SK-N-SH treated with all-trans-retinoic acid at 6 μM for 48 hours (cell line): ENCODE measurements around the gene C11orf87.

Experiments used
- ATAC-seq: fragments of 200-7000 bp; cut with Tn5 transposase; 3 replicates; pipeline ENCODE4 v1.9.1; 2020; ENCODE audit warnings: mild to moderate bottlenecking, moderate library complexity
- ARNTL ChIP-seq: fragments of 450-650 bp; formaldehyde crosslinking; IDR thresholded peaks from 2 replicates; pipeline ENCODE4 v1.5.0; 2020; ENCODE audit warnings: low read depth, mild to moderate bottlenecking, moderate library complexity, borderline replicate concordance
- BACH2 ChIP-seq: fragments of 250-450 bp; sonication (Bioruptor Pico); IDR thresholded peaks from 2 replicates; pipeline ENCODE4 v1.9.0; 2021; ENCODE audit warnings: mild to moderate bottlenecking, borderline replicate concordance
- CSDC2 ChIP-seq: fragments of 250-450 bp; sonication (Bioruptor Pico); IDR thresholded peaks from 2 replicates; pipeline ENCODE4 v1.5.0; 2020; ENCODE audit warnings: mild to moderate bottlenecking, moderate library complexity
- GLIS3 ChIP-seq: fragments of 250-450 bp; sonication (Bioruptor Pico); IDR thresholded peaks from 2 replicates; pipeline ENCODE4 v1.5.0; 2020; ENCODE audit warnings: mild to moderate bottlenecking, moderate library complexity
- ISL1 ChIP-seq: fragments of 250-450 bp; sonication (Bioruptor Pico); IDR thresholded peaks from 2 replicates; pipeline ENCODE4 v2.1.2; 2022; ENCODE audit warnings: mild to moderate bottlenecking, moderate library complexity
- OSR1 ChIP-seq: fragments of 250-450 bp; sonication (Bioruptor Pico); IDR thresholded peaks from 2 replicates; pipeline ENCODE4 v1.8.0; 2022; ENCODE audit warnings: moderate library complexity, mild to moderate bottlenecking, inconsistent platforms
- RARB ChIP-seq: fragments of 250-450 bp; sonication (Bioruptor Pico); IDR thresholded peaks from 2 replicates; pipeline ENCODE4 v1.8.0; 2021; ENCODE audit warnings: mild to moderate bottlenecking, moderate library complexity
- TOX ChIP-seq: fragments of 250-450 bp; sonication (Bioruptor Pico); IDR thresholded peaks from 2 replicates; pipeline ENCODE4 v1.8.0; 2021; ENCODE audit warnings: mild to moderate bottlenecking, moderate library complexity, borderline replicate concordance
- ZC3H10 ChIP-seq: fragments of 250-450 bp; sonication (Bioruptor Pico); IDR thresholded peaks from 2 replicates; pipeline ENCODE4 v1.5.1; 2021; ENCODE audit warnings: mild to moderate bottlenecking, moderate library complexity
- ZFP3 ChIP-seq: fragments of 250-450 bp; sonication (Bioruptor Pico); IDR thresholded peaks from 2 replicates; pipeline ENCODE4 v1.5.0; 2020; ENCODE audit warnings: mild to moderate bottlenecking, moderate library complexity
- ZNF565 ChIP-seq: fragments of 450-650 bp; formaldehyde crosslinking; conservative IDR thresholded peaks from 2 replicates; pipeline ENCODE4 v1.5.0; 2020; ENCODE audit warnings: low read depth, mild to moderate bottlenecking, moderate library complexity
- ZNF70 ChIP-seq: fragments of 450-650 bp; formaldehyde crosslinking; IDR thresholded peaks from 2 replicates; pipeline ENCODE4 v1.5.0; 2020; ENCODE audit warnings: mild to moderate bottlenecking, moderate library complexity
- TF ChIP-seq, protein P1 (sequence below): fragments of 250-450 bp; sonication (Bioruptor Pico); IDR thresholded peaks from 2 replicates; pipeline ENCODE4 v1.5.0; 2020; ENCODE audit warnings: mild to moderate bottlenecking, moderate library complexity
- TF ChIP-seq, protein P2 (sequence below): fragments of 250-450 bp; sonication (Bioruptor Pico); IDR thresholded peaks from 2 replicates; pipeline ENCODE4 v1.8.0; 2020; ENCODE audit warnings: mild to moderate bottlenecking, moderate library complexity, borderline replicate concordance
- TF ChIP-seq, protein P3 (sequence below): fragments of 250-450 bp; sonication (Bioruptor Pico); IDR thresholded peaks from 2 replicates; pipeline ENCODE4 v1.5.1; 2020; ENCODE audit warnings: low read depth, mild to moderate bottlenecking, moderate library complexity
- TF ChIP-seq, protein P4 (sequence below): fragments of 250-450 bp; sonication (Bioruptor Pico); IDR thresholded peaks from 2 replicates; pipeline ENCODE4 v1.8.0; 2021; ENCODE audit warnings: low read depth, mild to moderate bottlenecking, moderate library complexity, borderline replicate concordance
- TF ChIP-seq, protein P5 (sequence below): fragments of 250-450 bp; sonication (Bioruptor Pico); IDR thresholded peaks from 2 replicates; pipeline ENCODE4 v1.5.1; 2021; ENCODE audit warnings: mild to moderate bottlenecking, moderate library complexity

The C11orf87 gene

DNA sequence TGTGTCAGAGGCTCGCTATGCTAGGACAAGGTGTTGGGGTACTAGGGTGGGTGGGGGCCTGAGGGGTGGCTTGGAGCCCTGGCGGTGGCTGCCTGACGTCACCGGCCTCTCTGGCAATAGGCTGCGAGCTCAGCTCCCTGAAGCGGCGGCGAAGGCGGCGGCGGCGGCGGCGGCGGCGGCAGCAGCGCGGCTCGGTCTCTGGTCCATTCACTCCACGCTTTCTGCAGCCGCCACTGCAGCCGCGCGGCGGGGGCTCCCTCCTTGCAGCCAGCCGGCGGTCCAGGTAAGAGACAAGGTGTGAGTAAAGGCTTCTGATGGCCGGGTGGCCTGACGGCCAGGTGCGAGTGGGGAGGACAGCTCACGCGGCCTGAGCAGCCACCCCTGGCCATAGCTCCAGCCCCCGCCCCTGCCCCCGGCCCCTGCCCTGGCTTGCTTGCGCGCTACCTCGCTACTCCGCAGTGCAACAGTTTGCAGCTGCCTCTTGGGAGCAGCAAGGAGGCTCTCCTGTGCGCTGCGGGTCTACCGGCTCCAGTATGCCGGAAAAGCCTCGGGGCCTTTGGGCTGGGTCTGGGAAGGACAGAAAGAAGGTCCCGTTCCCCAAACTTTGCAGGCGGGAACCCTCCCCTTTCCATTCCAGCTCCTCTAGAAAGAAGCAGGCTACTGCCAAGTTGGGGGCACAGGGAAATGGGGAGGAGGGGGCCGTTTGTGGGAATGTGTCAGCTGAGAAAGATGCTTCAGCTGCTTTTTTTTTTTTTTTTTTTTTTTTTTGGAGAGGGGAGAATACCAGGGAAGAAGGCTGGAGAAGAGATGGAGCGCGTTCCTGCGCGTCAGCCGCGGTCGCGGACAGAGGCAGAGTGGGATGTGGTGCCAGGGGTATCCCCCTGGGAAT lies at the start of gene C11orf87:
C11orf87 (plus strand) TSS at position 210 of the 889 bp plus-strand sequence. CDS start 1,444 bp downstream, outside the sequence.
- peak; percentile 68 for ATAC-seq
- TF ChIP-seq, protein P1, sequence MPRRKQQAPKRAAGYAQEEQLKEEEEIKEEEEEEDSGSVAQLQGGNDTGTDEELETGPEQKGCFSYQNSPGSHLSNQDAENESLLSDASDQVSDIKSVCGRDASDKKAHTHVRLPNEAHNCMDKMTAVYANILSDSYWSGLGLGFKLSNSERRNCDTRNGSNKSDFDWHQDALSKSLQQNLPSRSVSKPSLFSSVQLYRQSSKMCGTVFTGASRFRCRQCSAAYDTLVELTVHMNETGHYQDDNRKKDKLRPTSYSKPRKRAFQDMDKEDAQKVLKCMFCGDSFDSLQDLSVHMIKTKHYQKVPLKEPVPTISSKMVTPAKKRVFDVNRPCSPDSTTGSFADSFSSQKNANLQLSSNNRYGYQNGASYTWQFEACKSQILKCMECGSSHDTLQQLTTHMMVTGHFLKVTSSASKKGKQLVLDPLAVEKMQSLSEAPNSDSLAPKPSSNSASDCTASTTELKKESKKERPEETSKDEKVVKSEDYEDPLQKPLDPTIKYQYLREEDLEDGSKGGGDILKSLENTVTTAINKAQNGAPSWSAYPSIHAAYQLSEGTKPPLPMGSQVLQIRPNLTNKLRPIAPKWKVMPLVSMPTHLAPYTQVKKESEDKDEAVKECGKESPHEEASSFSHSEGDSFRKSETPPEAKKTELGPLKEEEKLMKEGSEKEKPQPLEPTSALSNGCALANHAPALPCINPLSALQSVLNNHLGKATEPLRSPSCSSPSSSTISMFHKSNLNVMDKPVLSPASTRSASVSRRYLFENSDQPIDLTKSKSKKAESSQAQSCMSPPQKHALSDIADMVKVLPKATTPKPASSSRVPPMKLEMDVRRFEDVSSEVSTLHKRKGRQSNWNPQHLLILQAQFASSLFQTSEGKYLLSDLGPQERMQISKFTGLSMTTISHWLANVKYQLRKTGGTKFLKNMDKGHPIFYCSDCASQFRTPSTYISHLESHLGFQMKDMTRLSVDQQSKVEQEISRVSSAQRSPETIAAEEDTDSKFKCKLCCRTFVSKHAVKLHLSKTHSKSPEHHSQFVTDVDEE, result no peak
- TF ChIP-seq ISL1, result no peak
- TF ChIP-seq, protein P2, sequence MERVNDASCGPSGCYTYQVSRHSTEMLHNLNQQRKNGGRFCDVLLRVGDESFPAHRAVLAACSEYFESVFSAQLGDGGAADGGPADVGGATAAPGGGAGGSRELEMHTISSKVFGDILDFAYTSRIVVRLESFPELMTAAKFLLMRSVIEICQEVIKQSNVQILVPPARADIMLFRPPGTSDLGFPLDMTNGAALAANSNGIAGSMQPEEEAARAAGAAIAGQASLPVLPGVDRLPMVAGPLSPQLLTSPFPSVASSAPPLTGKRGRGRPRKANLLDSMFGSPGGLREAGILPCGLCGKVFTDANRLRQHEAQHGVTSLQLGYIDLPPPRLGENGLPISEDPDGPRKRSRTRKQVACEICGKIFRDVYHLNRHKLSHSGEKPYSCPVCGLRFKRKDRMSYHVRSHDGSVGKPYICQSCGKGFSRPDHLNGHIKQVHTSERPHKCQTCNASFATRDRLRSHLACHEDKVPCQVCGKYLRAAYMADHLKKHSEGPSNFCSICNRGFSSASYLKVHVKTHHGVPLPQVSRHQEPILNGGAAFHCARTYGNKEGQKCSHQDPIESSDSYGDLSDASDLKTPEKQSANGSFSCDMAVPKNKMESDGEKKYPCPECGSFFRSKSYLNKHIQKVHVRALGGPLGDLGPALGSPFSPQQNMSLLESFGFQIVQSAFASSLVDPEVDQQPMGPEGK (CRISPR knock-in tag), result no peak
- TF ChIP-seq ZNF70, result no peak
- no peak for TF ChIP-seq GLIS3 (CRISPR knock-in tag)
- TF ChIP-seq ZC3H10 (CRISPR knock-in tag), result no peak
- TF ChIP-seq CSDC2 (CRISPR knock-in tag), result no peak
- TF ChIP-seq, protein P3, sequence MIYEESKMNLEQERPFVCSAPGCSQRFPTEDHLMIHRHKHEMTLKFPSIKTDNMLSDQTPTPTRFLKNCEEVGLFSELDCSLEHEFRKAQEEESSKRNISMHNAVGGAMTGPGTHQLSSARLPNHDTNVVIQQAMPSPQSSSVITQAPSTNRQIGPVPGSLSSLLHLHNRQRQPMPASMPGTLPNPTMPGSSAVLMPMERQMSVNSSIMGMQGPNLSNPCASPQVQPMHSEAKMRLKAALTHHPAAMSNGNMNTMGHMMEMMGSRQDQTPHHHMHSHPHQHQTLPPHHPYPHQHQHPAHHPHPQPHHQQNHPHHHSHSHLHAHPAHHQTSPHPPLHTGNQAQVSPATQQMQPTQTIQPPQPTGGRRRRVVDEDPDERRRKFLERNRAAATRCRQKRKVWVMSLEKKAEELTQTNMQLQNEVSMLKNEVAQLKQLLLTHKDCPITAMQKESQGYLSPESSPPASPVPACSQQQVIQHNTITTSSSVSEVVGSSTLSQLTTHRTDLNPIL, result no peak
- TF ChIP-seq, protein P4, sequence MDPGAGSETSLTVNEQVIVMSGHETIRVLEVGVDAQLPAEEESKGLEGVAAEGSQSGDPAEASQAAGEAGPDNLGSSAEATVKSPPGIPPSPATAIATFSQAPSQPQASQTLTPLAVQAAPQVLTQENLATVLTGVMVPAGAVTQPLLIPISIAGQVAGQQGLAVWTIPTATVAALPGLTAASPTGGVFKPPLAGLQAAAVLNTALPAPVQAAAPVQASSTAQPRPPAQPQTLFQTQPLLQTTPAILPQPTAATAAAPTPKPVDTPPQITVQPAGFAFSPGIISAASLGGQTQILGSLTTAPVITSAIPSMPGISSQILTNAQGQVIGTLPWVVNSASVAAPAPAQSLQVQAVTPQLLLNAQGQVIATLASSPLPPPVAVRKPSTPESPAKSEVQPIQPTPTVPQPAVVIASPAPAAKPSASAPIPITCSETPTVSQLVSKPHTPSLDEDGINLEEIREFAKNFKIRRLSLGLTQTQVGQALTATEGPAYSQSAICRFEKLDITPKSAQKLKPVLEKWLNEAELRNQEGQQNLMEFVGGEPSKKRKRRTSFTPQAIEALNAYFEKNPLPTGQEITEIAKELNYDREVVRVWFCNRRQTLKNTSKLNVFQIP (CRISPR knock-in tag), result no peak
- no peak for TF ChIP-seq TOX
- no peak for TF ChIP-seq BACH2
- TF ChIP-seq ZFP3 (CRISPR knock-in tag), result no peak
- no peak for TF ChIP-seq RARB (CRISPR knock-in tag)
- no peak for TF ChIP-seq ARNTL (CRISPR knock-in tag)
- TF ChIP-seq, protein P5, sequence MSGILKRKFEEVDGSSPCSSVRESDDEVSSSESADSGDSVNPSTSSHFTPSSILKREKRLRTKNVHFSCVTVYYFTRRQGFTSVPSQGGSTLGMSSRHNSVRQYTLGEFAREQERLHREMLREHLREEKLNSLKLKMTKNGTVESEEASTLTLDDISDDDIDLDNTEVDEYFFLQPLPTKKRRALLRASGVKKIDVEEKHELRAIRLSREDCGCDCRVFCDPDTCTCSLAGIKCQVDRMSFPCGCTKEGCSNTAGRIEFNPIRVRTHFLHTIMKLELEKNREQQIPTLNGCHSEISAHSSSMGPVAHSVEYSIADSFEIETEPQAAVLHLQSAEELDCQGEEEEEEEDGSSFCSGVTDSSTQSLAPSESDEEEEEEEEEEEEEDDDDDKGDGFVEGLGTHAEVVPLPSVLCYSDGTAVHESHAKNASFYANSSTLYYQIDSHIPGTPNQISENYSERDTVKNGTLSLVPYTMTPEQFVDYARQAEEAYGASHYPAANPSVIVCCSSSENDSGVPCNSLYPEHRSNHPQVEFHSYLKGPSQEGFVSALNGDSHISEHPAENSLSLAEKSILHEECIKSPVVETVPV (CRISPR knock-in tag), result no peak
- TF ChIP-seq OSR1 (CRISPR knock-in tag), result no peak

DNA sequence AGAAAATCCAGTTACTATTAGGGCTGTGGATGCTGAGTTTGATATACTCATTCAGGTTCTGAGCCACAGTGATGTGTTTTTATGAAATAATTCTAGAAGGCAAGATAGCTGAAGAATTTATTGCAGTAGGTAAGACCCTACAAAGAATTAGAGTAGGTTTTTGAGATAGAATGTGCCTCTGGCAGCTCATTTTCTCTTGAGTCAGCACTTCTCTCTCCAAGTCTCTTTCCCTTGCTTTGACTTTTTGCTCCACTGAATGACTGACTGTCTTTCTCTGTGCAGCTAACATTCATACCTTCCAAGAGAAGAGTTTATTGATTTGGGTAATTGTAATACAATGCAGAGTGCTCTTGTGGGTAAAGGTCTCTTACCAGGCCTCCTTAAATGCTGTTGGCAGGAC lies 48.0 kb upstream of the C11orf87 start:
- no peak for ATAC-seq
- TF ChIP-seq TOX (no peak), ARNTL (CRISPR knock-in tag) (no peak), ZNF565 (CRISPR knock-in tag) (no peak), ZC3H10 (CRISPR knock-in tag) (no peak), BACH2 (no peak), ISL1 (no peak), ZFP3 (CRISPR knock-in tag) (no peak)
- TF ChIP-seq, protein P5 (CRISPR knock-in tag), result no peak
- TF ChIP-seq, protein P1, result no peak
